ENCODE results near the gene CHPF. TPM values are rescaled to one million over a fixed set of nuclear protein-coding genes. Genes with fewer than 3 reads are reported as not detected.
A peak's percentile ranks its signal among the peaks of the same experiment; 100 is the strongest.

CHPF gene
- total and polyA plus RNA-seq, 10 of the 15 experiments (the other 5 are each of a cell fraction or from before 2014, with no cell fraction given): 0.09 to 17.4 (median 8.3) TPM; not detected in 1

DNA sequence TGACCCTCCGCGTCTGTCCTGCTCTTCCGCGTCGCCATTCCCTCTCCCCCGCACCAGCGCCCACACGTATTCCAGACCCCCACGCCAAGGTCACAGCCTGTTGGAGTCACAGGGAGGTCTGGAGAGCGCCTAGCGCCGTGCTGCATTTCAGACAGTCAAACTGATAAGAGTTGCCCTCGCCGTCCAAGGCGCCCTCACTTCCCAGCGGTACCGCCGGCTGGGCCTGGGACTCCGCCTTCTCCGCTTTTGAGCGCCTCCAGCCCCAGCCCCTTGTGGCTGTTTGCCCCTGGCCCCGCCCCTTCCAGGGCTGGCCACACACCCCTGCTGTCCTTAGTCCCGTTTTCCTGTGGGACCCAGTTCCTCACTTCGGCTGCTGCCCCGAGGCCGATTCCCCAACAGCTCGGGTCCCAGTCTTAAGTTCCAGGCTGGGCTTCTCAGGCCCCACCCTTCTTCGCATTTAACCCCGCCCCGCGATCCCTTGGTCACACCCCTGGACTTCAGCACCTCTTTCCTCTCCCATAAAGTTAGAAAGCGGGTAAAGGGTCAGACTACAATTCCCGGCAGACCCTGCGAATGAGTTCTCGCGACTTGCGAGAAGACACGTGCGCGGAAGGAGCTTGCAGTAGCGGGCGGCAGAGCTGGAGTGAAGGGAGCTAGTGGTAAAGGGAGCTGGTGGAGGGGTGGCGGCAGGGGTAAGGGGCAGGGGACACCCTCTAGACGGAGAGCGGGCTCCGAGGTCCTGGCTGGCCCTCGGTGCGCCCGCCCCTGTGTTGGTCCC lies 45.1 kb downstream of the CHPF start, which contains the start of gene GMPPA:
Gene GMPPA, plus strand, starts transcription at position 612 of the 778 bp plus-strand sequence. CDS start 1,085 bp downstream, outside the sequence.
- intact Hi-C loops (cut with micrococcal nuclease; ENCODE audit: unreplicated experiment) (no loop called here), in situ Hi-C loops (cut with MboI) (no loop called here)
- Histone ChIP-seq H3K9me3 (replicated peaks; ENCODE audit: control insufficient read depth, insufficient read depth, low read length) (no peaks in the 10 kb centered on the region; the same call in 2 of the 3 replicates), H3K27ac (ENCODE audit: control insufficient read depth, insufficient read depth) (peak within 1 kb of the TSS; percentile 79), H2AFZ (ENCODE audit: control insufficient read depth, low read depth, low read length) (peak within 1 kb of the TSS; percentile 97), H4K20me1 (ENCODE audit: control insufficient read depth, insufficient read depth) (no peaks in the 10 kb centered on the region), H3K79me2 (ENCODE audit: control insufficient read depth, insufficient read depth, low read length) (peaks cover 11% of the 10 kb centered on the region), H3K9ac (ENCODE audit: control insufficient read depth, insufficient read depth, low read length) (peak within 1 kb of the TSS; percentile 88), H3K36me3 (ENCODE audit: control insufficient read depth in 2 of 2, insufficient read depth in 2 of 2, low read length in 1 of 2) (no peaks in the 10 kb centered on the region), H3K4me1 (ENCODE audit: control insufficient read depth, insufficient read depth, low read length) (peaks cover 15% of the 10 kb centered on the region), H3K4me3 (peak within 1 kb of the TSS; percentile 83), H3K27me3 (replicated peaks in 1 of 2; ENCODE audit: control insufficient read depth in 2 of 2, insufficient read depth in 2 of 2, low read length in 1 of 2) (peaks cover 5 to 15% of the 10 kb centered on the region in 2 experiments), H3K4me2 (ENCODE audit: control insufficient read depth, insufficient read depth) (peak within 1 kb of the TSS; percentile 99)
- CTCF ChIA-PET: interaction anchor here (0.8 to 11.4 kb wide), 13 partner anchors 10 to 191 kb away, joined by 3 to 224 read pairs (median 6); partner anchors contain the start of genes CHPF, STK11IP and TMEM198
- RAD21 ChIA-PET (ENCODE audit: unreplicated experiment): interaction anchor here (0.7 to 3.6 kb wide), 12 partner anchors 11 to 220 kb away, joined by 3 to 21 read pairs (median 4); partner anchors contain the start of genes CHPF, DNAJB2, DNPEP and STK11IP
- DNase-seq (ENCODE audit: low read depth, low spot score) (peak; percentile 96), ATAC-seq (peak; percentile 93), FAIRE-seq (peak; percentile 98)
- no TSS peak for BruUV-seq (replicated peaks)
- 1% methylated on average over 43 of the region's 49 CpGs for WGBS (ENCODE audit: insufficient coverage, insufficient replicate concordance, low lambda C conversion rate, missing lambda C conversion rate)
- SMC1A ChIA-PET (ENCODE audit: uncharacterized antibody, unreplicated experiment): interaction anchor here (0.6 to 4.0 kb wide), 7 partner anchors 30 to 326 kb away, joined by 3 to 22 read pairs (median 3); partner anchors contain the start of gene STK11IP
- POLR2A ChIA-PET: interaction anchor here (0.6 to 2.1 kb wide), 5 partner anchors 46 to 688 kb away, joined by 3 to 15 read pairs (median 3); partner anchors contain the start of genes DNPEP and TMEM198
- TF ChIP-seq IKZF1 (conservative IDR thresholded peaks at IDR 0.05) (peak; percentile 47; the same call in 1 of the 2 replicates), NBN (IDR thresholded peaks at IDR 0.05) (0 out of 2 replicates have a peak, but pooled peaks have one; percentile 39), BCL11A (IDR thresholded peaks at IDR 0.05; ENCODE audit: low read depth, low read length) (no peak), NR2C2 (IDR thresholded peaks at IDR 0.05; ENCODE audit: borderline replicate concordance, control insufficient read depth, insufficient read length, low read depth) (no peak), ASH2L (IDR thresholded peaks at IDR 0.05; ENCODE audit: borderline replicate concordance, low read depth) (0 out of 2 replicates have a peak, but pooled peaks have one; percentile 33), RBBP5 (conservative IDR thresholded peaks at IDR 0.05) (no peak), POLR2AphosphoS5 (IDR thresholded peaks at IDR 0.05; ENCODE audit: low read length) (peak; percentile 87), POU2F2 (IDR thresholded peaks at IDR 0.05; ENCODE audit: borderline replicate concordance, low read depth, low read length) (peak; percentile 52; the same call in 1 of the 3 replicates), HDGF (IDR thresholded peaks at IDR 0.05) (peak; percentile 23; the same call in 1 of the 2 replicates), YY1 (IDR thresholded peaks at IDR 0.05; ENCODE audit: low read depth, low read length) (peak; percentile 41; the same call in 1 of the 2 replicates), TBL1XR1 (IDR thresholded peaks at IDR 0.05; ENCODE audit: low read depth, low read length) (no peak), POLR2AphosphoS2 (IDR thresholded peaks at IDR 0.05; ENCODE audit: low read depth, low read length) (peak; percentile 91), TCF3 (IDR thresholded peaks at IDR 0.05; ENCODE audit: borderline replicate concordance, insufficient read depth, low read depth, low read length) (no peak), CBFB (IDR thresholded peaks at IDR 0.05; ENCODE audit: low read depth) (peak; percentile 93)
- TF ChIP-seq, protein P1, sequence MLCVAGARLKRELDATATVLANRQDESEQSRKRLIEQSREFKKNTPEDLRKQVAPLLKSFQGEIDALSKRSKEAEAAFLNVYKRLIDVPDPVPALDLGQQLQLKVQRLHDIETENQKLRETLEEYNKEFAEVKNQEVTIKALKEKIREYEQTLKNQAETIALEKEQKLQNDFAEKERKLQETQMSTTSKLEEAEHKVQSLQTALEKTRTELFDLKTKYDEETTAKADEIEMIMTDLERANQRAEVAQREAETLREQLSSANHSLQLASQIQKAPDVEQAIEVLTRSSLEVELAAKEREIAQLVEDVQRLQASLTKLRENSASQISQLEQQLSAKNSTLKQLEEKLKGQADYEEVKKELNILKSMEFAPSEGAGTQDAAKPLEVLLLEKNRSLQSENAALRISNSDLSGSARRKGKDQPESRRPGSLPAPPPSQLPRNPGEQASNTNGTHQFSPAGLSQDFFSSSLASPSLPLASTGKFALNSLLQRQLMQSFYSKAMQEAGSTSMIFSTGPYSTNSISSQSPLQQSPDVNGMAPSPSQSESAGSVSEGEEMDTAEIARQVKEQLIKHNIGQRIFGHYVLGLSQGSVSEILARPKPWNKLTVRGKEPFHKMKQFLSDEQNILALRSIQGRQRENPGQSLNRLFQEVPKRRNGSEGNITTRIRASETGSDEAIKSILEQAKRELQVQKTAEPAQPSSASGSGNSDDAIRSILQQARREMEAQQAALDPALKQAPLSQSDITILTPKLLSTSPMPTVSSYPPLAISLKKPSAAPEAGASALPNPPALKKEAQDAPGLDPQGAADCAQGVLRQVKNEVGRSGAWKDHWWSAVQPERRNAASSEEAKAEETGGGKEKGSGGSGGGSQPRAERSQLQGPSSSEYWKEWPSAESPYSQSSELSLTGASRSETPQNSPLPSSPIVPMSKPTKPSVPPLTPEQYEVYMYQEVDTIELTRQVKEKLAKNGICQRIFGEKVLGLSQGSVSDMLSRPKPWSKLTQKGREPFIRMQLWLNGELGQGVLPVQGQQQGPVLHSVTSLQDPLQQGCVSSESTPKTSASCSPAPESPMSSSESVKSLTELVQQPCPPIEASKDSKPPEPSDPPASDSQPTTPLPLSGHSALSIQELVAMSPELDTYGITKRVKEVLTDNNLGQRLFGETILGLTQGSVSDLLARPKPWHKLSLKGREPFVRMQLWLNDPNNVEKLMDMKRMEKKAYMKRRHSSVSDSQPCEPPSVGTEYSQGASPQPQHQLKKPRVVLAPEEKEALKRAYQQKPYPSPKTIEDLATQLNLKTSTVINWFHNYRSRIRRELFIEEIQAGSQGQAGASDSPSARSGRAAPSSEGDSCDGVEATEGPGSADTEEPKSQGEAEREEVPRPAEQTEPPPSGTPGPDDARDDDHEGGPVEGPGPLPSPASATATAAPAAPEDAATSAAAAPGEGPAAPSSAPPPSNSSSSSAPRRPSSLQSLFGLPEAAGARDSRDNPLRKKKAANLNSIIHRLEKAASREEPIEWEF (IDR thresholded peaks at IDR 0.05; ENCODE audit: insufficient replicate concordance, low read depth, low read length): no peak
- TF ChIP-seq, protein P2, sequence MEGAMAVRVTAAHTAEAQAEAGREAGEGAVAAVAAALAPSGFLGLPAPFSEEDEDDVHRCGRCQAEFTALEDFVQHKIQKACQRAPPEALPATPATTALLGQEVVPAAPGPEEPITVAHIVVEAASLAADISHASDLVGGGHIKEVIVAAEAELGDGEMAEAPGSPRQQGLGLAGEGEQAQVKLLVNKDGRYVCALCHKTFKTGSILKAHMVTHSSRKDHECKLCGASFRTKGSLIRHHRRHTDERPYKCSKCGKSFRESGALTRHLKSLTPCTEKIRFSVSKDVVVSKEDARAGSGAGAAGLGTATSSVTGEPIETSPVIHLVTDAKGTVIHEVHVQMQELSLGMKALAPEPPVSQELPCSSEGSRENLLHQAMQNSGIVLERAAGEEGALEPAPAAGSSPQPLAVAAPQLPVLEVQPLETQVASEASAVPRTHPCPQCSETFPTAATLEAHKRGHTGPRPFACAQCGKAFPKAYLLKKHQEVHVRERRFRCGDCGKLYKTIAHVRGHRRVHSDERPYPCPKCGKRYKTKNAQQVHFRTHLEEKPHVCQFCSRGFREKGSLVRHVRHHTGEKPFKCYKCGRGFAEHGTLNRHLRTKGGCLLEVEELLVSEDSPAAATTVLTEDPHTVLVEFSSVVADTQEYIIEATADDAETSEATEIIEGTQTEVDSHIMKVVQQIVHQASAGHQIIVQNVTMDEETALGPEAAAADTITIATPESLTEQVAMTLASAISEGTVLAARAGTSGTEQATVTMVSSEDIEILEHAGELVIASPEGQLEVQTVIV (IDR thresholded peaks at IDR 0.05; ENCODE audit: borderline replicate concordance, partially characterized antibody): peak; percentile 14

Measured in GM12878 (cell line).